Keratinocyte (primary cell): Measurements from ENCODE around the gene TNFAIP3. TPM values are rescaled to one million over a fixed set of nuclear protein-coding genes. Genes with fewer than 3 reads are reported as not detected.
A peak's percentile ranks its signal among the peaks of the same experiment; 100 is the strongest.

ENCODE experiments used
- DNase-seq: peaks from one replicate; pipeline ENCODE4 v3.0.0-alpha.2; 2011; ENCODE audit warnings: low read depth, missing footprints, low spot score
- FAIRE-seq: peaks from 2 replicates; lab custom pipeline; 2011; peaks lifted over from hg19 to GRCh38; lab: Jason Lieb, UNC
- H2AFZ ChIP-seq: 2 replicates; pipeline ENCODE4 v1.6.0; 2012; ENCODE audit warnings: low read length, control low read depth, inconsistent platforms; ENCODE audit not compliant: control insufficient read depth
- H3K27ac ChIP-seq: 2 replicates; pipeline ENCODE4 v1.5.1; 2011; ENCODE audit warnings: low read length; ENCODE audit not compliant: control insufficient read depth, insufficient read depth
- H3K27me3 ChIP-seq: 3 replicates; pipeline ENCODE4 v1.6.0; 2011; ENCODE audit warnings: low read length; ENCODE audit not compliant: control insufficient read depth, insufficient read depth; ENCODE audit errors: extremely low read depth
- H3K36me3 ChIP-seq, 2 experiments: 2 replicates in 1 of 2; 3 replicates in 1 of 2; pipeline ENCODE4 v1.5.1; 2011; ENCODE audit warnings: low read length in 2 of 2, mild to moderate bottlenecking in 1 of 2; ENCODE audit not compliant: control insufficient read depth in 2 of 2, insufficient read depth in 2 of 2; ENCODE audit errors: extremely low read depth in 1 of 2
- H3K4me1 ChIP-seq: 3 replicates; pipeline ENCODE4 v1.5.1; 2011; ENCODE audit warnings: low read length; ENCODE audit not compliant: control insufficient read depth, insufficient read depth; ENCODE audit errors: extremely low read depth
- H3K4me2 ChIP-seq: 3 replicates; pipeline ENCODE4 v1.6.0; 2011; ENCODE audit warnings: low read depth, low read length; ENCODE audit not compliant: control insufficient read depth, insufficient read depth; ENCODE audit errors: extremely low read depth
- H3K4me3 ChIP-seq, 3 experiments: fragments of 200-600 bp in 1 of 3; sonication (generic) in 1 of 3; 2 replicates in 2 of 3; 3 replicates in 1 of 3; pipeline ENCODE4 v1.5.1; 2011 to 2016; ENCODE audit warnings: low read length in 3 of 3, mild to moderate bottlenecking in 3 of 3, control low read depth in 2 of 3, inconsistent platforms in 1 of 3, low read depth in 1 of 3, mixed read lengths in 1 of 3, mixed run types in 1 of 3, moderate library complexity in 1 of 3; ENCODE audit not compliant: control insufficient read depth in 2 of 3, insufficient read depth in 2 of 3; ENCODE audit errors: extremely low read depth in 1 of 3
- H3K79me2 ChIP-seq: 2 replicates; pipeline ENCODE4 v1.6.0; 2012; ENCODE audit warnings: low read length; ENCODE audit not compliant: control insufficient read depth, insufficient read depth
- H3K9ac ChIP-seq: 3 replicates; pipeline ENCODE4 v1.6.0; 2011; ENCODE audit warnings: low read length; ENCODE audit not compliant: control insufficient read depth, insufficient read depth; ENCODE audit errors: extremely low read depth
- H3K9me1 ChIP-seq: 3 replicates; pipeline ENCODE4 v1.6.0; 2011; ENCODE audit warnings: low read length; ENCODE audit not compliant: control insufficient read depth, insufficient read depth; ENCODE audit errors: extremely low read depth
- H3K9me3 ChIP-seq: 2 replicates; pipeline ENCODE4 v1.5.1; 2012; ENCODE audit warnings: low read depth, low read length; ENCODE audit not compliant: control insufficient read depth
- H4K20me1 ChIP-seq: 3 replicates; pipeline ENCODE4 v1.6.0; 2011; ENCODE audit warnings: low read length; ENCODE audit not compliant: control insufficient read depth, insufficient read depth; ENCODE audit errors: extremely low read depth
- EZH2 ChIP-seq: IDR thresholded peaks from one replicate; pipeline ENCODE4 v1.6.1; 2012; ENCODE audit warnings: inconsistent platforms, mild to moderate bottlenecking, low read length, moderate library complexity
- dilution Hi-C: fragments of 300-500 bp; cut with MboI; formaldehyde crosslinking; loops from one replicate; pipeline ENCODE4 v1.7.0; 2020; ENCODE audit warnings: low sequenced_read_pairs; ENCODE audit not compliant: extremely low pct_ligation_motif_present
- polyA minus RNA-seq, 3 experiments: library from RNA; depleted of rRNA, polyadenylated mRNA; stranded (reverse); fragments of >200 nt; gene quantifications; 1 replicate in 1 of 3; 2 replicates in 1 of 3; 3 replicates in 1 of 3; pipeline ENCODE4 v1.2.3, GENCODE V29; 2011
- polyA plus RNA-seq, 5 experiments: library from polyadenylated mRNA; depleted of rRNA in 3 of 5; stranded (reverse) in 3 of 5; stranded (forward) in 1 of 5; unstranded in 1 of 5; fragments of >200 nt; gene quantifications; 1 replicate in 1 of 5; 2 replicates in 3 of 5; 3 replicates in 1 of 5; pipeline versions ENCODE4 v1.2.1 to v1.2.3, GENCODE V29; 2011 to 2012; ENCODE audit warnings: missing spikeins in 2 of 5, low read depth in 1 of 5, low replicate concordance in 1 of 5
- TF ChIP-seq, protein P1 (sequence below), 3 experiments: IDR thresholded peaks in 1 of 3; conservative IDR thresholded peaks in 1 of 3; optimal IDR thresholded peaks in 1 of 3; 2 replicates in 2 of 3; 3 replicates in 1 of 3; pipeline versions ENCODE3 to v1.5.1; 2011; ENCODE audit warnings: low read length in 3 of 3, mild to moderate bottlenecking in 3 of 3, moderate library complexity in 2 of 3, control low read depth in 1 of 3, inconsistent platforms in 1 of 3; ENCODE audit not compliant: insufficient read depth in 2 of 3; ENCODE audit errors: extremely low read depth in 1 of 3

TNFAIP3 gene
- polyA plus RNA-seq = 73.3 to 141 TPM (median 109 TPM) in 3 replicates
- polyA plus RNA-seq (2011; ENCODE audit: low read depth) = 142 TPM
- 44.6 and 69.6 TPM in 2 replicates for polyA plus RNA-seq (2011; cell fraction: cytosol; rRNA removed)
- polyA plus RNA-seq (2011; cell fraction: nucleus; rRNA removed) = 452 and 544 TPM in 2 replicates
- 40.8 and 90.7 TPM in 2 replicates for polyA plus RNA-seq (2012; ENCODE audit: low replicate concordance)
- polyA minus RNA-seq = 81.8 to 113 TPM (median 110 TPM) in 3 replicates
- polyA minus RNA-seq (2011; cell fraction: cytosol; rRNA and poly(A)+ RNA removed) = 42.4 TPM
- polyA minus RNA-seq (2011; cell fraction: nucleus; rRNA and poly(A)+ RNA removed) = 149 and 322 TPM in 2 replicates

- Histone ChIP-seq H3K27me3 (no peaks in the 10 kb centered on the region), H3K4me3 (peak within 1 kb of the TSS; percentile 76 to 89 (median 84)), H3K4me1 (peaks cover 39% of the 10 kb centered on the region), H3K9me1 (no peaks in the 10 kb centered on the region), H3K79me2 (peaks cover 50% of the 10 kb centered on the region), H3K9ac (peak within 1 kb of the TSS; percentile 96), H3K9me3 (no peaks in the 10 kb centered on the region), H4K20me1 (peaks cover 3% of the 10 kb centered on the region), H3K36me3 (peaks cover 8 to 12% of the 10 kb centered on the region in 2 experiments), H3K27ac (peak within 1 kb of the TSS; percentile 91), H3K4me2 (peak within 1 kb of the TSS; percentile 95), H2AFZ (peak within 1 kb of the TSS; percentile 14)
- dilution Hi-C loops = no loop called here
- TF ChIP-seq, protein P1, sequence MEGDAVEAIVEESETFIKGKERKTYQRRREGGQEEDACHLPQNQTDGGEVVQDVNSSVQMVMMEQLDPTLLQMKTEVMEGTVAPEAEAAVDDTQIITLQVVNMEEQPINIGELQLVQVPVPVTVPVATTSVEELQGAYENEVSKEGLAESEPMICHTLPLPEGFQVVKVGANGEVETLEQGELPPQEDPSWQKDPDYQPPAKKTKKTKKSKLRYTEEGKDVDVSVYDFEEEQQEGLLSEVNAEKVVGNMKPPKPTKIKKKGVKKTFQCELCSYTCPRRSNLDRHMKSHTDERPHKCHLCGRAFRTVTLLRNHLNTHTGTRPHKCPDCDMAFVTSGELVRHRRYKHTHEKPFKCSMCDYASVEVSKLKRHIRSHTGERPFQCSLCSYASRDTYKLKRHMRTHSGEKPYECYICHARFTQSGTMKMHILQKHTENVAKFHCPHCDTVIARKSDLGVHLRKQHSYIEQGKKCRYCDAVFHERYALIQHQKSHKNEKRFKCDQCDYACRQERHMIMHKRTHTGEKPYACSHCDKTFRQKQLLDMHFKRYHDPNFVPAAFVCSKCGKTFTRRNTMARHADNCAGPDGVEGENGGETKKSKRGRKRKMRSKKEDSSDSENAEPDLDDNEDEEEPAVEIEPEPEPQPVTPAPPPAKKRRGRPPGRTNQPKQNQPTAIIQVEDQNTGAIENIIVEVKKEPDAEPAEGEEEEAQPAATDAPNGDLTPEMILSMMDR (optimal IDR thresholded peaks at IDR 0.05 in 1 of 3, IDR thresholded peaks at IDR 0.05 in 1 of 3, conservative IDR thresholded peaks at IDR 0.05 in 1 of 3; ENCODE audit: extremely low read depth in 1 of 3, insufficient read depth in 2 of 3, low read length in 3 of 3) = peak; percentile 39 to 82 (median 73)
- no peak for TF ChIP-seq EZH2
- FAIRE-seq = no peak
- peak; percentile 75 for DNase-seq
These were observed at the start of gene TNFAIP3 for GRCh38 chr6:137866914-137867684. TNFAIP3 (plus strand) TSS chr6:137867259; CDS start chr6:137871228, 3,969 bp downstream.

GRCh38 chr6:137818440-137818839 lies 48.6 kb upstream of the TNFAIP3 start:
- Histone ChIP-seq H3K79me2 (no peaks in the 10 kb centered on the region), H3K27me3 (no peaks in the 10 kb centered on the region), H3K4me1 (peaks cover 4% of the 10 kb centered on the region), H2AFZ (no peak overlapping the region), H4K20me1 (no peaks in the 10 kb centered on the region), H3K9ac (no peak overlapping the region), H3K9me1 (no peaks in the 10 kb centered on the region), H3K27ac (no peak overlapping the region), H3K4me2 (no peak overlapping the region), H3K36me3 (no peaks in the 10 kb centered on the region), H3K9me3 (no peaks in the 10 kb centered on the region), H3K4me3 (no peak overlapping the region)
- no peak for DNase-seq
- no peak for FAIRE-seq
- TF ChIP-seq, protein P1 (optimal IDR thresholded peaks at IDR 0.05 in 1 of 3, IDR thresholded peaks at IDR 0.05 in 1 of 3, conservative IDR thresholded peaks at IDR 0.05 in 1 of 3; ENCODE audit: extremely low read depth in 1 of 3, insufficient read depth in 2 of 3, low read length in 3 of 3) = no peak
- TF ChIP-seq EZH2 = no peak
- dilution Hi-C loops = no loop called here
